HG03108 (cell line): ENCODE results near the gene HAL.

ENCODE experiments used
- ATAC-seq: cut with Tn5 transposase; IDR thresholded peaks from one replicate; pipeline ENCODE4 v1.9.1; 2021; ENCODE audit warnings: moderate library complexity; ENCODE audit not compliant: unreplicated experiment

The HAL gene

DNA sequence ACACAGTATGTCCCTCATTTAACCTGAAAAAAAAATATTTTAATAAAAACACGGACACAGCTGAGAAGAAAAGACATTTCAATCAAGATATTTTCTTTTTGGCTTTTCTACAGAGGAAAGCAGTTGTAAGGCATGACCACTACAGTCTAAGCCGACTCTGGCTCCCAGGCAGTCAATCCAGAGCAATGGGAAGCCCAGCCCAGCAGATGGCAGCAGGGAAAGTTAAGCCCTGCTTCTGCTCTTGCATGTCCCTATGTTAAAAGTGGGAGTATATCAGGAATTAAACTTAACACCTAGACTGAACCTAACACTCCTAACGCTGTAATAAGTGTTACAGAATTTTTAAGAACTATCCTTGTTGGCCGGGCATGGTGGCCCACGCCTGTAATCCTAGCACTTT lies 19.5 kb upstream of the HAL start:
- ATAC-seq, result no peak

DNA sequence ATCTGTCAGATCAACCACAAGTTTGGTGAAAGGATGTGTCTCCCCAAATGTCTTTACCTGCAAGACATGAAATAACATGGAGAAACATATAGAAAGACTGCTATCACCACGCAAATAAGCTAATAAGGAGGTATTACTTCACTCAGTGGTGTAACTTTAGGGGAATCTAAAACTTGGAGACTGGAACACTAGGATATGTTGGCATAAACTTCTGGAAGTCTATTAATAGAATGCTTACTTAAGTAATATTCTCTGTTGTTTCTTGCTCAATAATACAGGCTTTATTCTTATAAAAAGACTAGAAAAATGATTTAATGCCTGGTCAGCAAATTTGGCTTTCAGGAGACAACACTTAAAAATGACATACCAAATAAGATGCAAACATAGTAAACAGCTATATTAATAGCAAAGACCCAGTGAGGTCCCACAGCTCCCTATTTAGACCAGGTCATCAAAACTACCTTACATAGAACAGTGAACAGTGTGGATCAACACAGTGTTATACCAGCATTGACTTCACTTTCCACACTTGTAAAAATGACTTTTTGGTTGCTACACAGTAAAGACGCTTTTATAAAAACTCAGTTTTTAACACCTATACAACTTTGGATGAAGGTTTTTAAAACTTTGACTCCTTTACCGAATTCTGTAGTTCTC lies 18.9 kb upstream of the HAL start:
- ATAC-seq, result no peak

DNA sequence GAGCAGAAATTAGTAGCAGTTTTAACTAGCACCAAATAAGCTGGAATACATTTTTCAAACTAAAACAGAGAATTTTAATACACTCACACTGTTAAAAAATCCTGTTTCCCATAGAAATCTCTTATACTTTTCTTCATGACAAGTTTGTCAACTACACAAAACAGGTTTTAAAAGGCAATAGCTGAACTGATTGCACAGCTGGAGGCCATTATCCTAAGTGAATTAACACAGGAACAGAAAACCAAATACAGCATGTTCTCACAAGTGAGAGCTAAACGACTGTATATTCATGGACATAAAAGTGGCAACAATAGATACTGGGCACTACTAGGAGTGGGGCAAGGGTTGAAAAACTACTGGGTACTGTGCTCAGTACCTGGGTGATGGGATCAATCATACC lies 11.6 kb upstream of the HAL start:
- ATAC-seq, result no peak

DNA sequence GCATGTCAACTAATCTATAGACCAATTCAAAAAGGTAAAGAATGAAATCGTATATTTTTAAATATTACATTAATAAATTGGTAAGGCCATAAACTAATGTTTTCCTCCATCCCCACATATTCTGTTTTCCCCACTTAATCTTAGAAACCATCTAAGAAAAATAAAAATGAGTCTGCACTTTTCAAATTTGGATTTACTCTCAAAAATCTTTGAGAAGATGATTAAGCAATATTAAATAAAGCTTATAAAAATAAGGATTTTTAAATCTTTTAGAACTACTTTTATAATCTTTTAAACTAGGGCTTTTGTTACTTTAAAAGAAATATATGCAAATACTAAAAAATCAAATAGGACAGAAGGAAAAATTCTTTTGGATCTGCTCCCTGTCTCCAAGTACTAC lies 10.6 kb upstream of the HAL start:
- no peak for ATAC-seq

DNA sequence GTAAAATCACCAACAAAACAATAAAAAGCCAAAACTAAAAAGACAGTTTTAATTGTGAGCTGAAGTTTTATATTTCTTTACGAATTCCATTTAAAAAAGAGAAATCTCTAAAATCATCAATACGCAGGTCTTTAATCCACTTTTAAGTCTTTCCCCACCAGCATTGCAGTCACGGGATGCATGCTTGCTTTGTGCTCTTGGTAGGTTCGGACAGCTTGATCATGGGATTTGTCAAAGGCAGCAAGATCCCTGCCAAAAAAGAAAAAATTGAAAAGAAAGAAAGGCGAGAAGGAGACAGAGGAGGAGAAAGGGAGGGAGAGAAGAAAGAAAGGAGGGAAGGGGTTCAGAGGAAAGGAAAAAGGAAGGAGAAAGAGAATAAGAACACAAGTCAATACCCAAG lies 4.7 kb upstream of the HAL start:
- ATAC-seq, result no peak

DNA sequence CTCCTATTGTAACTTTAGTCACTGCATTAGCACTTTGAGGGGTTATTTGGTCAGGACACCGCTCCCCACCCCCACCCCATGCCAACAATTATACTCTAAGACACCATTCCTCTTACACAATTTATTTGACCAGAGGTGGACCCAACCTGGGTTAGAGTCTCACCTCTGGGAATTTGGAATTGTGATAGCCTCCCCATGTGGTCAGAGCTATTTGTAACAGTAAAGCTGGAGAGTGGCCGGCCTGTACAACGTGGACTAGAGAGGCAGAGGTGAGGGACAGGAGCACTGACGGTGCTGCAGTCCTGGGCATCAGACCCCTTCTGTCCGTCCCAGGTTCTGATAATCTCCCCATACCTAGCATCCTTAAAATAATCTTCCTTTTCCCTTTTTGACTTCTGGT lies 3.3 kb upstream of the HAL start:
- ATAC-seq, result no peak

DNA sequence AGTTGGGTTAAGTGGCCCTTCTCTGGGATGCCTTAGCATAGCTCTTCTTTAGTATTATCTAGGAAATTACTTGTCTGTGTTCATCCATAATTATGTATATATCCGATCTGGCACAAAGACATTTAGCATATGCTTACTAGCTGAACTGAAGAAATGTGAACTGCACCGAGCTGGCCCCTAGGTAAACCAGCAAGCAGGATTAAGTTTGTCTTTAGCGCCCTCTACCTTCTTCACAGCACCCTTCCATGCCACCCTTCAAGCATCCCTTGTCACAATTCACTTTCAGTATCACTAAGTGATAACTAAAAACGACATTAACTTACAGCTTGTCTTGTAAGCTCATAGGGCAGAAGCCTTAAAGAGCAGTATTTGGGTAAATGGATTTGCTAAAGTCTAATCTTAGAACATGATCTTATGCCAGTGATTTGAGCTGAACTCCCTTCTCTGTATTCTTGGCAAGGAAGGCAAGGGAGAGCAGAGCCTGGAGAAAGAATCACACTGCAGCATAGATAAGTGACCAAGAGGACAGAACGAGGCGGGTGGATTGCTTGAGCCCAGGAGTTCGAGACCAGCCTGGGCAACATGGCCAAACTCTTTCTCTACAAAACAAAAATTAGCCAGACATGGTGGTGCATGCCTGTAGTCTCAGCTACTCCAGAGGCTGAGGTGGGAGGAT lies 2.6 kb upstream of the HAL start:
- ATAC-seq, result peak; percentile 97

DNA sequence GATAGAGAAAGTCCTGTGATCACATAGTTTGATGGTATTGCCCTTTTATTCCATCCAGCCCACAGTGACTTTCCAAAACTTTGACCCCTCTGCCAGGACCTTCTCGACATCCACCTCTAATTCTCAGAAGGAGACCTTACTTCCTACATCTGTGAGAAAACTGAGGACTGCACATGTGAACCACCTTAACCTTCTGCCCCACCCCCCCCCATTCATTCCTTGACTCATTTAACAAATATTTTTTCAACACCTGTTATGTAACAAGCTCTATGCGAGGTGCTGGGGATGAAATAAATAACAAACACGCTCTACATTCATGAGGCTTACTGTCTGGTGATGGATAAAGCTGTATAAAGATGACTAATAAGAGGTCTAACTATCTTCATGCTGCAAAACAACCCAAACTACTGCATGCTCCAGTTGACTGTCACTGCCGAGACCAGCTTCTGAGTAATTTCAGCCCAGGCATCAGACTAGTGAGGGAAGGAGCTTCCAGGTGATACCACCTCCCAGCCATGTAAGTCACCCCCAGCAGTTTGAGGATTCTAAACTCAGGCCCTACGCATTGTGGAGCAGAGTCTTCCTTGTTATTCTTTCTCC lies 1.9 kb upstream of the HAL start:
- no peak for ATAC-seq

DNA sequence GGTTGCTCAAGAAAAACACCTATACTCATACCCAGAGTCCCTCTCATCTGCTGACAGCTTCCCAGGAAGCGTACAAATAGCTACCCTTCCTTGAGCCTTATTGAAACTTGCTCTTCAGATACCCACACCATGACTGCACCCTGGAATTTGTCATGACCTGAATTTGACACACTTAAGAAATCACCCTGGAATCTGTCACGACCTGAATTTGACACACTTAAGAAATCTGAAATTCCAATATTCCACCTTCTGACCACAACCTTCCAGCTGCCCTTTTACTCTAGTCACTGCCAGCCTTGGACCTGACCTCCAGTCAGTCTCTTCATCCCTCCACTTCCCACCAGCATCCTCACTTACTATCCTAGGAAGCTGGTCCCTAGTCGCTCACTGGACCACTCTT lies 1.1 kb upstream of the HAL start:
- ATAC-seq, result no peak

DNA sequence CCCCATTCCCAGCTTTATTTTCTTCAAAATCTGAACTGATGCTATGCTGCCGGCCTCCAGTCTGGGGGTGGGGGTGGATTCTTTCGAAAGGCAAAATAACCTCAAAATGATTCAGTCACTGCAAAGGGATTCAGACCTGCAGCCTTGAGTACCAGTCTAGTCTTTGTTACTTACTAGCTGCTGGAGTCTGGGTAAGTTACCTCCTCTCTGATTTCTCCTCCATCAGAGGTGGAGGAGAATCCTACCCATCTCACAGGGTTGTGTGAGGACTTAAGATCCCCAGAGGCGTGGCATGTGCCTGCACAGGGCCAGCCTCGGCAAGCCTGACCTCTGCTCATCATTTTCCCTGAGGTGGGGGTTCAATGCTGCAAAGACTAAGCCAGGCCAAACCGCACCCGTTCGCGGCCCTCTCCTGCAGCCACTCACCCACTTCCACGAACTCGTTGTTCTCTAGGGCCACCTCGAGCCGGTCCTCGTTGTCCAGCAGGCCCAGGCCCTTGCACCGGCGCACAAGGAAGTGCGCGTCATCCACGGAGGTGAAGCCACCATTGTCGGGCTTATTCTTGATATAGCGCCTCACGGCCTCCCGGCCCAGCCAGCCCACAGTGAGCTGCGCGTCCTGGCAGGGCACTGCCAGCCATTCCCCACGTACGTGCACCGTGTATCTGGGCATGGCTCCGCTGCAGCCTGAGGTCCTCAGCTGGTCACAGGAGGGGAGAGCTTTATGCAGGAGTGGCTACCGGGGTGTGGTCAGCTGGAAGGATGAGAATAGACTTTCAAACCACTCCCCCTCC lies 709 bp downstream of the HAL start:
- no peak for ATAC-seq

DNA sequence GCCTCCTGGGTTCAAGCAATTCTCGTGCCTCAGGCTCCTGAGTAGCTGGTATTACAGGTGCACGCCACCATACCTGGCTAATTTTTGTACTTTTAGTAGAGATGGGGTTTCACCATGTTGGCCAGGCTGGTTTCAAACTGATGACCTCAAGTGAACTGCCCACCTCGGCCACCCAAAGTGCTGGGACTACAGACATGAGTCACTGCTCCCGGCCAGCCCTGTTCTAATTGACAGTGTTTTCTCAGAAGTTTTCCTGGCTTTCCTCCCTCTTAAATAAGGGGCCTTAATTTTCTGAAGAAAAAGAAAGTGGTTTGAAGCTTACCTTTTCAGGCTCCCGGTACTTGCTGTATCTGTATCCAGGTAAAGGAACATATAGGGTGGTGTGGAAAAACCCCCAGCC lies 1.7 kb downstream of the HAL start:
- ATAC-seq, result no peak

DNA sequence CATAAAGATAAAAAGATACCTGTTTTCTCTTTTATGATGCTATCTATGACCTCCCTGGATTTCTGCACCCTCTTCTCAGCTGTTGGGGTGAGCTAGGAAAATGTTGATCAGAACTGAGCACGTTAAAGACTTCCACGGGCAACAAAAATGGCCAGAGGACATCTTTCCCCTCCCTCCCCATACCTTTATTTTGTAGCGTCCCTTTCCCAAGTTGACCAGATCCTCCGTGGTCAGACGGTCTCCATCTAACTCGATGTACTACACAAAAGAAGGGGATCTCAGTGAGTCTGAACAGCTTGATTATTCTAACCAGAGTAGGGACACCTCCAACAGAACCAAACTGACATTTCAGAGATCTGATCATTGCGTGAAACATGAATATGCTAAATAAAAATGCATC lies 2.2 kb downstream of the HAL start:
- no peak for ATAC-seq

DNA sequence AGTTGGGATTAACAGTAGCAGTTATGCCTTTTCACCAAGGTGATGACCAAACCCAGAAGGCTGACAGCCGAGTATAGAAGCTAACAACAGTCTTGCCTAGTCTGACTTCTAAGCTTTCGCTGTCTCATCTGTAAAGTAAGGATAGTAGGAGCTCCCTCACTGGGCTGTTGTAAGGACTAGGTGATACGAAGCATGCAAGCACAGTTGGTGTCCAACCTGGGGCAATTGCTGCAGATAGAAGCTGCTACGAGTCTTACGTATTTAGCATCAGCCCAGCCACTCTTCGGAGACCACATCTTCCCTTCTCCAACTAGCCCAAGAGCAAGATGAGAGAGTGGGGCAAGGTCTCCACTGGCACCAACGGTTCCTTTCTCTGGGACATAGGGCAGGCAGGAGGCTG lies 6.0 kb downstream of the HAL start:
- ATAC-seq, result no peak

DNA sequence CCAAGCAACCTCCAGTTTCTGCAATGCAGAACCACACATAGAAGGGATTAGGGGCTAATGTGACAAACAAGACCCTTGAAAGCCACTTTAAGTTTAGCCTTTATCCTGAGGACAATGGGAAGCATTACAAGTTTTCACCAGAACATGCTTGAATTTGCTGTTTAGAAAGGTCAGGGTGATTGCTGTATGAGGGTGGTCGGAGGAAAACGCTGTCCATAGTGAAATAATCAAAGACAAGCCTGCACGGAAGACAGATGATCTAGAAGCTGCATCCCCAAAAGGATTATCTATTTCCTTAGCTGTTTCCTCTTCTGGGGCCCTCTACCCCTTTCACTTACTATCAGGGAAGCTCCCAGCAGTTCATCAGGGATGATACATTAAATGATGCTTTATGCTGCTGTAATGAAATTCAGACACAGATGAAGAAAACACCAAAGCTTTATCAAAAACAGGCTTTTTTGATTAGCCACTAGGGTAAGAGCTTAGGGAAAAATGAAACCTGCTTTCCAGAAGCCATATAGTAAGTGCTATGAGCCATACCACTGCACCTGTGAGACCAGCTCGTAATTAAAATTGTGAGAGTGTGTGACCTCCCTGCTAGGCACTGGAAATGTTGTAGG lies 6.5 kb downstream of the HAL start:
- ATAC-seq, result no peak

DNA sequence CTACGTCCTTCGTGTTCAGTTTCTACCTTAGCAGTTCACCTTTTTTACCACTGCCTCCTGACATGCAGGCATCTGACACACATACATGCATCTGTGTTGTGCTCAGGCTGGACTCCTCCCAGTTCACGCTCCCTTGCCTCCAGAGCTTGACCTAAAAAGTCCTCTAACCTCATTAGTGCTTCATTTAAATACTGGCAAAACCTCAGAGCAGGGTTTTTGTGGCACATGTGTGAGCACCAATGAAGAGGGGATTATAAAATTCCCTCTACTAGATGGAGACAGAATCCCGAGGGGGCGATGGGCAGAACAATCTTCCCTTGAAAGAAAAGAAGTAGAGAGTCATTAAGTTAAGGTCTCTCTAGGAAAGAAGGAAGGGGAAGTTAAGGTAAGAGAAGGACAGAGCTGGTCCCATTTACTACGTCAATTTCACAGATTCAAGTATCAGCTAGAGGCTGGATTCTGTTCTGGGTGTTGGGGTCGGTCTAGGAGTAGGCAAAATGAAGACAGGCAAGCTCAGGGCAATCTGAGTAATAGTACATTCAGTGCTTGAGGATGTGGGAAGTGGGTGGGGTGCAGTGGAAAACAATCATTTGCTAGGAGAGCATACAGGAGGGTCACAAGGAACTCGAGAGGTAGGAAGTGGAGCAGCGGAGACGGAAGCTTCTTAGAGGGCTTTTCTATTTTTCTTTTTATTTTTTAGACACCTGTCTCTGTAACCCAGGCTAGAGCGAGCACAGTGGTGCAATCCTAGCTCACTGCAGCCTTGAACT lies 7.5 kb downstream of the HAL start:
- no peak for ATAC-seq

DNA sequence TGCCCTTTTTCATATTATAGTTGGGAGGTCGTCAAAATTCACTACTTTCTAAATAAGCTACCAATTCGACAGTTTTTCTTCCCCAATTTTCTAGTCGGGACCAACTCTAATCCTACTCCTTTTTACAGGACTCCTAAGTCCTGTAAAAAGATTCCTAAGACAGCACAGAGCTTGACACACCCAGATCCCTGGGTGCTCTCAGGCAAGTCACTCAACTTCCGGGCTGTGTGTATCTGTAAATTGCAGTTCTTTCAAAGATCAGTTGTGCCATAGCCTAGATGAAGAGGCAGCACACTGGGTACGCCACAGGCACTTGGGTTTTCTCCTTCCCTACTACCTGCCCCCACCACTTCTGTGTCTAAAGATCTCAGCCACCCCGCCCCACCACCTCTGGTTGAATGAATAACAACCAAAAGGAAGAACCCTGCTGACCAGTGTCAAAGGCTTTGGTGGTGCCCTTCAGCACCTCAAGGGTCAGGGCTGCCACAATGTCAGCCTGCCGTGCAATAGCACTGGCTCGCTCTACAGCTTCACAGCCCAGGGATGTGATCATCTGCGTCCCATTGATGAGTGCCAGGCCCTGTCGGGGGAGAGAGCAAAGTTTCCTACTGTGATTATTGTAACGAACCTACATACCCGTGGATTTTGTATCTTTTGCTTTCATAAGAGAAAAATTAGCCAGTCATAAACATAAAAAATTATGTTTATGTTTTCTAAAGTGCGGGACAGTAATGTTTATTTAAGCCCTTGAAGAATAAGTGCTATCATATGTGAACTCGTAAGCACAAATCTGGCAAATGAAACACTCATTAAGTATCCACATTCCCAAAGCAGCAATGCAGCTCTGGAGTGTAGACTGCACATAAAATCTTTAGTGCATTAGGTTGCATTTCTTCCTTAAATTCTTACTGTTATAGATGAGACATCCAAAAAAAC lies 9.2 kb downstream of the HAL start:
- no peak for ATAC-seq

DNA sequence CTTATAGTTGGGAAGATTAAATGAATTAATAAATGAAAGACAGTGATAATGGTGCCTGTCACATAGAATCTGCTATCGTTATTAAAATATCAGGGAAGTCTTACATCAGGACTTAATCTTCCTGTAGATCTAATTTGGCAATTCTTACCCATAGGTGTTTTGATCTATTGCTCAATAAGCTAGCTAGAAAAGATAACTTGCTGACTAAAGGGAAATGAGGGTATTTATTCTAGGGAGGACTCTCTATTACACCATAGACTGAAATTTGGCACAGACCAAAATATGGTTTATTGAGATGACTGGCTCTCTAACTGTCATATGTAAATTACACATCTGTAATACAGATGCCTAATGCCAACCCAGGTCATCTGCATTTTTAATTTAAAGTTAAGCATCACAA lies 11.5 kb downstream of the HAL start:
- no peak for ATAC-seq

DNA sequence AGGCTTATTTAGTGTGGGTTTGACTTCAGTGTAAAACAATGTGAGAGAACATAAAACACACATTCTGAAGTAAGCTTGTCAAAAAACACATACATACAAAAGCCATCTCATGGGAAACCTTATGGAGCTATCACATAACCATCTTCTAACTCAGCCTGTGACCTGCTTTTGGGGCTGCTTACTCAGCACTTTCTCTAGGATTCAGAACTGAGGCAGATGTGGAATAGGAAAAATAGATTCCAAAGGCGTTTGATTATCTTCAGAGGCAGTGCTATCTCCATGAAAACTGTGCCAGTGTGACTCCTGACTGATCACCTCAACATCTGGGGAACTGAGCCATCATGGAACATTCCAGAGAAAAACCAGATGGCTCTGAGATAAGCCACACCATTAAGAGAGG lies 13.5 kb downstream of the HAL start:
- no peak for ATAC-seq

DNA sequence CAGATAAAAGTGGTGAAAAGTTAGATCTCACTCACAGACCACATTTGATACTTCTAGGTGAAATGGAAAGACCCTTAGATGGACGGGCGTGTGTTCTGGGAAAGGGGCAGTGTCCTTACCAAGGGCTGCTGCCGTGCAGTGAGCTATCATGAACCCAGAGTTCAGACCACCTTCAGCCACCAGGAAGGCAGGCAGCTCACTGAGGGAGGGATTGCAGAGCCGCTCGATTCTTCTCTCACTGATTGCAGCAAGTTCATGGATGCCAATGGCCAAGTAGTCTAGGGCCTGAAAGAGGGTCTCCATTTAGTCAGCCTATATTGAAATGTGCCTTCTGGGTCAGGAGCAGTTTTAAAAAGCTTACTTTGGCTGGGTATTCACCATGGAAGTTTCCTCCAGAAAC lies 15.7 kb downstream of the HAL start:
- no peak for ATAC-seq

DNA sequence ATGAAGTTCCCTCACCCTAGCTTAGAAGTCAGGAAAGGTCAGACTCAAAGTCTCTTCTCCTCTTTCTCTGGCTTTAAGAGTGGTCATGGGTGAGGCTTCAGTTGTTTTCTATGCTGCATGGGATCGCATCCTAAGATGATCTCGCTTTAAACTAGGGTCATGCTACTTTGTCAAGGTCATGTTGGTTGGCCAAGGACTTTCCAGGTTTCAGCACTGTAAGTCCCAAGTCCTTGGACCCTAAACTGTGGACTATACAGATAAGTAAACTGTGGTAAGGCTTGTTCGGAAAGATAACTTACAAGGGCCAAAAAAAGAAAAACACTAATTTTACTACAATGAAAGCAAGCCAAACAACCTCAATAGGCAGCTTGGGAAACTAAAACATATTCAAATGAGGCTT lies 17.4 kb downstream of the HAL start:
- no peak for ATAC-seq
